ENCODE measurements around the gene NMNAT3. TPM values are rescaled to one million over a fixed set of nuclear protein-coding genes. Genes with fewer than 3 reads are reported as not detected.

NMNAT3 gene
- 10 to 100 TPM in 3 of 4 donors, 1 to 10 TPM in 1; 5.6 to 46.2 (median 14.2) TPM for total RNA-seq

- TF ChIP-seq CTCF (IDR thresholded peaks at IDR 0.05): peak in 3 of 6 experiments; percentile 11 to 31 (median 29)
- no peak for TF ChIP-seq POLR2A (IDR thresholded peaks at IDR 0.05)
- no peaks in the 10 kb centered on the region for H3K36me3 ChIP-seq
- H3K27ac ChIP-seq: peak within 1 kb of the TSS; percentile 59 to 70 (median 68)
- H3K27me3 ChIP-seq: no peaks in the 10 kb centered on the region
- peak; percentile 75 to 95 (median 93) for DNase-seq
- H3K4me1 ChIP-seq: peaks cover 0 to 5% (median 0%) of the 10 kb centered on the region in 4 donors
- H3K9me3 ChIP-seq: no peaks in the 10 kb centered on the region
- H3K4me3 ChIP-seq: peak within 1 kb of the TSS; percentile 70 to 82 (median 76)
These were observed at the start of gene NMNAT3 for GRCh38 chr3:139677388-139678155. Gene NMNAT3 (minus strand): TSS chr3:139677972. CDS start chr3:139627724, 50,248 bp downstream.

- Histone ChIP-seq H3K4me3 (no peak overlapping the region), H3K36me3 (no peaks in the 10 kb centered on the region), H3K27ac (no peak overlapping the region), H3K9me3 (no peaks in the 10 kb centered on the region), H3K27me3 (no peaks in the 10 kb centered on the region), H3K4me1 (no peaks in the 10 kb centered on the region)
- no peak for DNase-seq
- TF ChIP-seq POLR2A (IDR thresholded peaks at IDR 0.05) (no peak), CTCF (IDR thresholded peaks at IDR 0.05) (no peak)
These were observed 43.6 kb upstream of the NMNAT3 start for GRCh38 chr3:139721370-139721769.

- Histone ChIP-seq H3K27me3 (no peaks in the 10 kb centered on the region), H3K36me3 (no peaks in the 10 kb centered on the region), H3K4me1 (no peaks in the 10 kb centered on the region), H3K27ac (no peak overlapping the region), H3K4me3 (no peak overlapping the region), H3K9me3 (no peaks in the 10 kb centered on the region)
- no peak for DNase-seq
- no peak for TF ChIP-seq POLR2A (IDR thresholded peaks at IDR 0.05)
- TF ChIP-seq CTCF (IDR thresholded peaks at IDR 0.05): peak in 1 of 6 experiments; percentile 18
These were observed 40.6 kb upstream of the NMNAT3 start for GRCh38 chr3:139718415-139718814.

- TF ChIP-seq POLR2A (IDR thresholded peaks at IDR 0.05) (no peak), CTCF (IDR thresholded peaks at IDR 0.05) (no peak)
These were observed 39.2 kb upstream of the NMNAT3 start for GRCh38 chr3:139716908-139717485.

GRCh38 chr3:139715743-139716360 lies 38.1 kb upstream of the NMNAT3 start:
- Histone ChIP-seq H3K9me3 (no peaks in the 10 kb centered on the region), H3K36me3 (no peaks in the 10 kb centered on the region), H3K4me3 (no peak overlapping the region), H3K27ac (no peak overlapping the region), H3K4me1 (no peaks in the 10 kb centered on the region), H3K27me3 (no peaks in the 10 kb centered on the region)
- TF ChIP-seq POLR2A (IDR thresholded peaks at IDR 0.05): no peak
- TF ChIP-seq CTCF (IDR thresholded peaks at IDR 0.05): no peak
- DNase-seq: no peak

More at GRCh38 chr3:139716908-139717485, 39.2 kb upstream of the NMNAT3 start:
- Histone ChIP-seq H3K27me3 (no peaks in the 10 kb centered on the region), H3K4me1 (no peaks in the 10 kb centered on the region), H3K9me3 (no peaks in the 10 kb centered on the region), H3K36me3 (no peaks in the 10 kb centered on the region), H3K27ac (no peak overlapping the region), H3K4me3 (no peak overlapping the region)
- no peak for DNase-seq

All from Peyer's patch (tissue), 4 donors.